Astrocyte of the spinal cord (primary cell): ENCODE measurements around the gene GNAO1.

ENCODE experiments used
- DNase-seq: peaks from one replicate; pipeline ENCODE4 v3.0.0; 2011; ENCODE audit warnings: low read depth, low spot score
- H3K4me3 ChIP-seq: 2 replicates; pipeline ENCODE4 v1.5.1; 2011; ENCODE audit warnings: low read depth, mild to moderate bottlenecking, low read length, moderate library complexity
- in situ Hi-C: cut with HindIII; loops from 2 replicates; pipeline ENCODE4 v1.10.0; 2017; ENCODE audit warnings: low sequenced_read_pairs
- TF ChIP-seq, protein P1 (sequence below): IDR thresholded peaks from 2 replicates; pipeline ENCODE4 v1.5.1; 2012; ENCODE audit warnings: low read depth, mild to moderate bottlenecking, low read length, inconsistent platforms

Gene GNAO1

DNA sequence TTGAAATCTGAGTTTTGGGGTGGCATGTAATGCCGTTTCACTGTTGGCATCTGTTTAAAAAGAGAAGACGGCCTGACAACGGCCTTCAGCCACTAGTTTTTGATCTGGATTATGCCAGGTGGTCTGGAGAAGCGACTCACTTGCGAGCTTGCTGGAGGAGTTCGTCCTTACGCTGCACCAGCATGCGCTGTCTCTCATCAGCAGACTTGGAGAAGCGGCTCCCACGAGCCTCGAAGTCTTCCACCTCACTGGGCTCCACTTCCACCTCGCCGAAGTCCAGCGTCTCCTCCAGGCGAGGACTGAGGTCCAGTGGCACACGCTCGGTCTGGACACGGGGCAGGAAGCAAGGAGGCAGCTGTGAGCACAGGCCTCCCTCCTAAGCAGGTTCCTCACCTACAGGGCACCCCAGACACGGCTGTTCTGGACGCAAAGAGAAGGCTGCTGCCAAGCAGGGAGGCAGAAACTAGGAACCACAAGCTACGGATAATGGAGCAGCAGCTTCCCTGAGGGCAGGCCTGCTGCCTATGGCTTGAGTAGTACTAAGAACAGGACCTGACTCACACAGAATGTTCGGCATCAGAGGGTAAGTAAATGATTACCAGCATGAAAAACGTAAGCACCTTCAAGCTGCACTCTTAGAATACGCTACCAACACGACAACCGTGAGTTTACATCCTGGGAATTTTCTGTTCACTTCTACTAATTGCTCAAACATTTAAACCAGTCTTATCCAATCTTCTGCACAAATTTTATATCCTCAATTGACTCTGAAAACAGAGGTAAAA, 172.7 kb downstream of the GNAO1 start:
- DNase-seq, result no peak
- TF ChIP-seq, protein P1, sequence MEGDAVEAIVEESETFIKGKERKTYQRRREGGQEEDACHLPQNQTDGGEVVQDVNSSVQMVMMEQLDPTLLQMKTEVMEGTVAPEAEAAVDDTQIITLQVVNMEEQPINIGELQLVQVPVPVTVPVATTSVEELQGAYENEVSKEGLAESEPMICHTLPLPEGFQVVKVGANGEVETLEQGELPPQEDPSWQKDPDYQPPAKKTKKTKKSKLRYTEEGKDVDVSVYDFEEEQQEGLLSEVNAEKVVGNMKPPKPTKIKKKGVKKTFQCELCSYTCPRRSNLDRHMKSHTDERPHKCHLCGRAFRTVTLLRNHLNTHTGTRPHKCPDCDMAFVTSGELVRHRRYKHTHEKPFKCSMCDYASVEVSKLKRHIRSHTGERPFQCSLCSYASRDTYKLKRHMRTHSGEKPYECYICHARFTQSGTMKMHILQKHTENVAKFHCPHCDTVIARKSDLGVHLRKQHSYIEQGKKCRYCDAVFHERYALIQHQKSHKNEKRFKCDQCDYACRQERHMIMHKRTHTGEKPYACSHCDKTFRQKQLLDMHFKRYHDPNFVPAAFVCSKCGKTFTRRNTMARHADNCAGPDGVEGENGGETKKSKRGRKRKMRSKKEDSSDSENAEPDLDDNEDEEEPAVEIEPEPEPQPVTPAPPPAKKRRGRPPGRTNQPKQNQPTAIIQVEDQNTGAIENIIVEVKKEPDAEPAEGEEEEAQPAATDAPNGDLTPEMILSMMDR, result no peak
- in situ Hi-C loops, result no loop called here
- no peak overlapping the region for H3K4me3 ChIP-seq

DNA sequence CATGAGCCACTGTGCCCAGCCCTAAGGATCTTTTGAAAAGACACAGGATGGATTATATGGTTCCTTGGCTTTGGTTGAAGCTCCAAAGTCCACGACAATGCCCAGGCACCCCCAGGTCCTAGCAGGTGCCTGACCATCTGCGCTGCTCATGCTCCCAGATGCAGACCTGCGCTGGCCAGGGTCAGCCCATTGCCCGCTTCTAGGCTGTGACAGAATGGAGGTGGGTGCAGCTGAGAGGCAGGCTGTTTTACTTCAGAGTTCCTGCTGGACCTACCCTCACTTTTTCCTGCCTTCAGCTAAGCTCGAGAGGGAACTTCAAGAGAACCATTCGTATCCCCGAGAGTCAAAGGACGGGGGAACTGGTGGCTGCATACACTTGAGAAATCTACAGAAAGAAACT, 173.6 kb downstream of the GNAO1 start:
- DNase-seq, result no peak
- in situ Hi-C loops, result no loop called here
- H3K4me3 ChIP-seq, result no peak overlapping the region

DNA sequence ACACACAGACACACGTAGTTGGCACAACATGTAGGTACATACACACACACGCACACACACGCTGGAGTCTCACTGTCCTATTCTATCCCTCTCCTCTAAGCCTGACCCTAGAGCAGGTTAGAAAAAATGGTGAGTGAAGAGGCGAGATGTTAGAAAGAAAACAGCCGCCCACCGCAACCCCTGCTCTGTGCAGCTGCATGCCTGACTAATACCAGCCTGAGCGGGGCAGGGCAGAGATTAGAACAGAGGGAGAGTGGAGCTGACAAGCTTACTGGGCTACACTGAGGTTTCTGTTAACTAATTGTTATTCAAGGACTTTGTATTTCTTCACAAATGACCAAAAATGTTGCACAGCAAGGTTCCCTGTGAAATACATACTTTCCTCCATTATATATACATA, 174.3 kb downstream of the GNAO1 start:
- DNase-seq, result no peak
- in situ Hi-C loops, result no loop called here
- TF ChIP-seq, protein P1, result no peak

More for the DNA sequence above, 173.6 kb downstream of the GNAO1 start:
- TF ChIP-seq, protein P1, result no peak

DNA sequence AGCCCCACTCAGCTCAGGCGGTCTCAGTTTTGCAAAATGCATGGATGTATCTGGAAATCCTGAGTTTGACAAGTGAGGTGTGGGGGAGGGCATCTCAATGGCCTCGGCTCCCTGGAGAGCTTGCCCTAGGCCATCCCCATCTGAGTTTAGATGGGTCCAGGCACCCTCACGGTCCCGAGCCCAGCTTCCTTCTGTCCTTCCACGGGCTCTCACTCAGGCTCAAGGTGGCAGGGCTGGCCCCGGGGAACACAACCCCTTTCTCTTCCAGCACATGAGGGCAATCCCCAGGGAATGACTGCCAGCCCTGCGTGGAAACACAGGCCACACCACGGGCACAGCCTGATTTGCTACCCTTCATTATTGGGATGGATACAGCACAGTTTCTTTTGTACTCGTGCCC, 175.7 kb downstream of the GNAO1 start:
- DNase-seq, result no peak
- TF ChIP-seq, protein P1, result no peak
- no peak overlapping the region for H3K4me3 ChIP-seq
- in situ Hi-C loops, result no loop called here

More for the DNA sequence above, 174.3 kb downstream of the GNAO1 start:
- no peak overlapping the region for H3K4me3 ChIP-seq

DNA sequence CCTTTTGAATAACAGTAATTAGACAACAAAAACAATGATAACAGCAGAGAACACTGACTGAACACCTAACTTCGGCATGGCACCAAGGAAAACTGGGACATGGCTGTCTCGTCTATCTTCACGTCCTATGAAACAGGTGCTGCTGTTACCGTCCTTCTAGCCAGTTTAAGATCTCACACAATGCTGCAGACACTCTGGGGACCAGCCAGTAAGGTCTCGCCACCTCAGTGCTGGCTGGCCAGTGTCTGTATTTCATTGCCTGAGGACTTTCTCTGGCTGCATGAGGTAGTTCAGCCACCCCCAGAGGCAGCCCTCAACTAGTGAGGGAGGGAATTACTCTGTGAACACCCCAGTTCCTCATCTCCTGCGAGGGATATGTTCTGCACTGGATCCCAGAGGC, 176.5 kb downstream of the GNAO1 start:
- DNase-seq, result no peak
- no peak overlapping the region for H3K4me3 ChIP-seq
- TF ChIP-seq, protein P1, result no peak
- in situ Hi-C loops, result no loop called here

DNA sequence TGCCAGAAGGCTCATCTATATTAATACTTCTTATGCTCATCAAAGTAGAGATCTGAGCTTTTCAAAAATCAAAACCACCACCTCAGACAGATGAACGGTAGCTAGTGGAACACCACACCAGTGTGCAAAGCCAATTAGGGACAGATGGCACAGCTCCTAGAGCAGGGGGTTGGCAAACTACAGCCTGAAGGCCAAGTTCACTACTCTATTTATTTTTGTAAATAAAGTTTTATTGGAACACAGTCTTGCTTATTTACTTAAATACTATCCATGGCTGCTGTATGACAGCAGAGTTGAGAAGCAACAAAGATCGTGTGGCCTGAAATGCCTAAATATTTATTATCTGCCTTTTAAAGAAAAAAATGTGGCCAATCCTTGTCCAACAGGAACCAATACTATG, 177.3 kb downstream of the GNAO1 start:
- TF ChIP-seq, protein P1, result no peak
- no peak overlapping the region for H3K4me3 ChIP-seq
- in situ Hi-C loops, result no loop called here
- no peak for DNase-seq
